ENCODE results near the gene UNC5C. TPM values are rescaled to one million over a fixed set of nuclear protein-coding genes. Genes with fewer than 3 reads are reported as not detected.

Gene UNC5C
- total and polyA plus RNA-seq, 10 of the 15 experiments (the other 5 are each of a cell fraction or from before 2014, with no cell fraction given), result 0.02 to 2.0 (median 0.15) TPM; not detected in 1

DNA sequence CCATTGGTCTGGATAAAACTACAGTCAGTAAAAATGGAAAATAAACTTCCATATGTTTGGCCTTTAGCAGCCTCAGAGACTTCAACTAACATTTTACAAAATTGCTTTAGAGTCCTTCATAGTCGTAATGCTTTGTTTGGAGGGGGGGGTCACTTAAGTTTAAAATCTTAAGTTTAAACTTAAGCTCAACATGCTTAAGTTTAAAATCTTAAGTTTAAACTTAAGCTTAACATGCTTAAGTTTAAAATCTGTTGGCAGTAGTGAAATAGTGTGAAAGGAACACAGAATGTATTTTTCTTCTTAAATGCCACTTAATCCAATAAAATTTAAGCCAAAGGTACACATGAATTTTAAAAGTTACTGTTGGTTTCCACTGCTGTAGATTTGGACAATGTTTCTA, 45.9 kb upstream of the UNC5C start (continued):
- no peak for TF ChIP-seq JUND (IDR thresholded peaks at IDR 0.05; ENCODE audit: low read depth, low read length)
- no peak for TF ChIP-seq MTA3 (IDR thresholded peaks at IDR 0.05; ENCODE audit: borderline replicate concordance, low read length)
- TF ChIP-seq, protein P1, sequence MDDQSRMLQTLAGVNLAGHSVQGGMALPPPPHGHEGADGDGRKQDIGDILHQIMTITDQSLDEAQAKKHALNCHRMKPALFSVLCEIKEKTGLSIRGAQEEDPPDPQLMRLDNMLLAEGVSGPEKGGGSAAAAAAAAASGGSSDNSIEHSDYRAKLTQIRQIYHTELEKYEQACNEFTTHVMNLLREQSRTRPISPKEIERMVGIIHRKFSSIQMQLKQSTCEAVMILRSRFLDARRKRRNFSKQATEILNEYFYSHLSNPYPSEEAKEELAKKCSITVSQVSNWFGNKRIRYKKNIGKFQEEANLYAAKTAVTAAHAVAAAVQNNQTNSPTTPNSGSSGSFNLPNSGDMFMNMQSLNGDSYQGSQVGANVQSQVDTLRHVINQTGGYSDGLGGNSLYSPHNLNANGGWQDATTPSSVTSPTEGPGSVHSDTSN (IDR thresholded peaks at IDR 0.05; ENCODE audit: insufficient replicate concordance, low read depth, low read length), result no peak
- TF ChIP-seq, protein P2, sequence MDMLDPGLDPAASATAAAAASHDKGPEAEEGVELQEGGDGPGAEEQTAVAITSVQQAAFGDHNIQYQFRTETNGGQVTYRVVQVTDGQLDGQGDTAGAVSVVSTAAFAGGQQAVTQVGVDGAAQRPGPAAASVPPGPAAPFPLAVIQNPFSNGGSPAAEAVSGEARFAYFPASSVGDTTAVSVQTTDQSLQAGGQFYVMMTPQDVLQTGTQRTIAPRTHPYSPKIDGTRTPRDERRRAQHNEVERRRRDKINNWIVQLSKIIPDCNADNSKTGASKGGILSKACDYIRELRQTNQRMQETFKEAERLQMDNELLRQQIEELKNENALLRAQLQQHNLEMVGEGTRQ (IDR thresholded peaks at IDR 0.05; ENCODE audit: borderline replicate concordance, low read depth, low read length), result no peak

DNA sequence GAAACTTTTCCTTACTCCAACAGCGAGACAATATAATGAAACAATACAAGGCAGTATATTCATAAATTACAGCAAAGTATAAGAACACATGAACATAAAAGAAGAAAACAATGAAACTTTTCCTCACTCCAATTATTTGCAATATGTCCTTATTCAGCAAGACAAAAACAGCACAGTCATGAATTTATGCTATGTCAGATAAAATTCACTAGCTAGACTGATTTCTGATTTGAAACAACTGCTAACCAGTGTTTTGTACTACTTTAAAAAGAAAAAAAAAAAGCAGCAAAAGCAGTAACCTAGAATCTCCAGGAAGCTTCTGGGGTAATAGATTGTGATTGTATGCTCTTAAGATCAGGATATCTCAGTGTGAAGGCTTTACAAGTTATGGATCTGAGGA, 45.2 kb upstream of the UNC5C start:
- Histone ChIP-seq H3K36me3 (ENCODE audit: control insufficient read depth in 2 of 2, insufficient read depth in 2 of 2, low read length in 1 of 2) (no peaks in the 10 kb centered on the region), H3K4me1 (ENCODE audit: control insufficient read depth, insufficient read depth, low read length) (no peaks in the 10 kb centered on the region), H4K20me1 (ENCODE audit: control insufficient read depth, insufficient read depth) (no peaks in the 10 kb centered on the region), H3K79me2 (ENCODE audit: control insufficient read depth, insufficient read depth, low read length) (no peaks in the 10 kb centered on the region), H3K9me3 (replicated peaks; ENCODE audit: control insufficient read depth, insufficient read depth, low read length) (no peaks in the 10 kb centered on the region), H3K9ac (ENCODE audit: control insufficient read depth, insufficient read depth, low read length) (no peak overlapping the region), H3K4me3 (no peak overlapping the region), H3K27ac (ENCODE audit: control insufficient read depth, insufficient read depth) (no peak overlapping the region), H2AFZ (ENCODE audit: control insufficient read depth, low read depth, low read length) (no peak overlapping the region), H3K4me2 (ENCODE audit: control insufficient read depth, insufficient read depth) (no peak overlapping the region), H3K27me3 (replicated peaks in 1 of 2; ENCODE audit: control insufficient read depth in 2 of 2, insufficient read depth in 2 of 2, low read length in 1 of 2) (no peaks in the 10 kb centered on the region)
- WGBS (ENCODE audit: insufficient coverage, insufficient replicate concordance, low lambda C conversion rate, missing lambda C conversion rate), result 0% methylated on average over 1 of the region's 1 CpG
- ChIA-PET CTCF (interaction anchor here (1.6 kb wide), 1 partner anchor 16 kb away, joined by 3 read pairs; no protein-coding TSS in a partner anchor), SMC1A (ENCODE audit: uncharacterized antibody, unreplicated experiment) (interaction anchor here (0.9 kb wide), 1 partner anchor 9 kb away, joined by 6 read pairs; no protein-coding TSS in a partner anchor), RAD21 (ENCODE audit: unreplicated experiment) (no interaction called here), POLR2A (interaction anchor here (0.5 kb wide), 1 partner anchor 715 kb away, joined by 5 read pairs; no protein-coding TSS in a partner anchor)
- FAIRE-seq (no peak), DNase-seq (ENCODE audit: low read depth, low spot score) (no peak), ATAC-seq (no peak)
- TF ChIP-seq TAF1 (IDR thresholded peaks at IDR 0.05; ENCODE audit: borderline replicate concordance, low read depth, low read length) (no peak), SMAD1 (IDR thresholded peaks at IDR 0.05; ENCODE audit: low read depth, partially characterized antibody) (no peak), KLF5 (IDR thresholded peaks at IDR 0.05; ENCODE audit: partially characterized antibody) (no peak), JUND (IDR thresholded peaks at IDR 0.05; ENCODE audit: low read depth, low read length) (no peak), RFX5 (IDR thresholded peaks at IDR 0.05; ENCODE audit: low read depth, low read length) (no peak), ZBED1 (IDR thresholded peaks at IDR 0.05; ENCODE audit: borderline replicate concordance) (no peak), NR2F1 (conservative IDR thresholded peaks at IDR 0.05) (no peak), CHD1 (IDR thresholded peaks at IDR 0.05; ENCODE audit: low read depth, low read length) (no peak), SPI1 (IDR thresholded peaks at IDR 0.05; ENCODE audit: borderline replicate concordance, insufficient read depth, low read depth, low read length) (no peak), CHD2 (IDR thresholded peaks at IDR 0.05; ENCODE audit: borderline replicate concordance, low read depth, low read length) (no peak), FOXM1 (IDR thresholded peaks at IDR 0.05; ENCODE audit: low read depth, low read length) (no peak)
- TF ChIP-seq, protein P3, sequence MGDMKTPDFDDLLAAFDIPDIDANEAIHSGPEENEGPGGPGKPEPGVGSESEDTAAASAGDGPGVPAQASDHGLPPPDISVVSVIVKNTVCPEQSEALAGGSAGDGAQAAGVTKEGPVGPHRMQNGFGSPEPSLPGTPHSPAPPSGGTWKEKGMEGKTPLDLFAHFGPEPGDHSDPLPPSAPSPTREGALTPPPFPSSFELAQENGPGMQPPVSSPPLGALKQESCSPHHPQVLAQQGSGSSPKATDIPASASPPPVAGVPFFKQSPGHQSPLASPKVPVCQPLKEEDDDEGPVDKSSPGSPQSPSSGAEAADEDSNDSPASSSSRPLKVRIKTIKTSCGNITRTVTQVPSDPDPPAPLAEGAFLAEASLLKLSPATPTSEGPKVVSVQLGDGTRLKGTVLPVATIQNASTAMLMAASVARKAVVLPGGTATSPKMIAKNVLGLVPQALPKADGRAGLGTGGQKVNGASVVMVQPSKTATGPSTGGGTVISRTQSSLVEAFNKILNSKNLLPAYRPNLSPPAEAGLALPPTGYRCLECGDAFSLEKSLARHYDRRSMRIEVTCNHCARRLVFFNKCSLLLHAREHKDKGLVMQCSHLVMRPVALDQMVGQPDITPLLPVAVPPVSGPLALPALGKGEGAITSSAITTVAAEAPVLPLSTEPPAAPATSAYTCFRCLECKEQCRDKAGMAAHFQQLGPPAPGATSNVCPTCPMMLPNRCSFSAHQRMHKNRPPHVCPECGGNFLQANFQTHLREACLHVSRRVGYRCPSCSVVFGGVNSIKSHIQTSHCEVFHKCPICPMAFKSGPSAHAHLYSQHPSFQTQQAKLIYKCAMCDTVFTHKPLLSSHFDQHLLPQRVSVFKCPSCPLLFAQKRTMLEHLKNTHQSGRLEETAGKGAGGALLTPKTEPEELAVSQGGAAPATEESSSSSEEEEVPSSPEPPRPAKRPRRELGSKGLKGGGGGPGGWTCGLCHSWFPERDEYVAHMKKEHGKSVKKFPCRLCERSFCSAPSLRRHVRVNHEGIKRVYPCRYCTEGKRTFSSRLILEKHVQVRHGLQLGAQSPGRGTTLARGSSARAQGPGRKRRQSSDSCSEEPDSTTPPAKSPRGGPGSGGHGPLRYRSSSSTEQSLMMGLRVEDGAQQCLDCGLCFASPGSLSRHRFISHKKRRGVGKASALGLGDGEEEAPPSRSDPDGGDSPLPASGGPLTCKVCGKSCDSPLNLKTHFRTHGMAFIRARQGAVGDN (IDR thresholded peaks at IDR 0.05), result no peak
- intact Hi-C loops (cut with micrococcal nuclease; ENCODE audit: unreplicated experiment), result no loop called here
- BruUV-seq (replicated peaks), result no TSS peak
- in situ Hi-C loops (cut with MboI), result no loop called here

All from GM12878 (cell line).